ENCODE results near the gene LARGE1. TPM values are rescaled to one million over a fixed set of nuclear protein-coding genes. Genes with fewer than 3 reads are reported as not detected.

LARGE1 gene
- total RNA-seq, 4 donors from 2014 or later, result 18.7 to 82.1 (median 39.2) TPM

DNA sequence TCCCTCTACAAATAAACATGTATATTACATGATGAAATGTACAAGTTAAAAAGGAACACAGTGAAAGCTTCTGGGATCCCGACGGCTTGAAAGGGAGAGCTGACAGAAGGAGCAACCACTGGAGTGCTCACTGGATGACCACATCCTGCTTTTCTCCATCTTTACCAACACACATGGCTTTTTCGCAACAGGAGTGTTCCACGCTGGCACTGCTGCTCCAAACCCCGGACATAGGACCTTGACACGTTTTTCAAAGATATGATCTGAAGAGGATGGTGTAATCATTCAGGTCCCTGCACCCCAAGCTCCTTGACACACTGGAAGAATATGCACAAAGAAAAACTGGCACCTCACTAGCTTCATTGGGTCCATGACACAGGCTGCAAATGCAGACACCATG, 121.9 kb downstream of the LARGE1 start:
- DNase-seq, result no peak
- Histone ChIP-seq H3K9me3 (no peaks in the 10 kb centered on the region), H3K36me3 (no peaks in the 10 kb centered on the region), H3K27ac (no peak overlapping the region), H3K4me1 (peaks cover 0 to 3% of the 10 kb centered on the region in 2 donors), H3K27me3 (no peaks in the 10 kb centered on the region), H3K4me3 (no peak overlapping the region)
- no peak for TF ChIP-seq POLR2A (IDR thresholded peaks at IDR 0.05)
- TF ChIP-seq, protein P1, sequence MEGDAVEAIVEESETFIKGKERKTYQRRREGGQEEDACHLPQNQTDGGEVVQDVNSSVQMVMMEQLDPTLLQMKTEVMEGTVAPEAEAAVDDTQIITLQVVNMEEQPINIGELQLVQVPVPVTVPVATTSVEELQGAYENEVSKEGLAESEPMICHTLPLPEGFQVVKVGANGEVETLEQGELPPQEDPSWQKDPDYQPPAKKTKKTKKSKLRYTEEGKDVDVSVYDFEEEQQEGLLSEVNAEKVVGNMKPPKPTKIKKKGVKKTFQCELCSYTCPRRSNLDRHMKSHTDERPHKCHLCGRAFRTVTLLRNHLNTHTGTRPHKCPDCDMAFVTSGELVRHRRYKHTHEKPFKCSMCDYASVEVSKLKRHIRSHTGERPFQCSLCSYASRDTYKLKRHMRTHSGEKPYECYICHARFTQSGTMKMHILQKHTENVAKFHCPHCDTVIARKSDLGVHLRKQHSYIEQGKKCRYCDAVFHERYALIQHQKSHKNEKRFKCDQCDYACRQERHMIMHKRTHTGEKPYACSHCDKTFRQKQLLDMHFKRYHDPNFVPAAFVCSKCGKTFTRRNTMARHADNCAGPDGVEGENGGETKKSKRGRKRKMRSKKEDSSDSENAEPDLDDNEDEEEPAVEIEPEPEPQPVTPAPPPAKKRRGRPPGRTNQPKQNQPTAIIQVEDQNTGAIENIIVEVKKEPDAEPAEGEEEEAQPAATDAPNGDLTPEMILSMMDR (IDR thresholded peaks at IDR 0.05), result no peak
- intact Hi-C loops (cut with DNase I; ENCODE audit: low total_unique reads), result no loop called here

DNA sequence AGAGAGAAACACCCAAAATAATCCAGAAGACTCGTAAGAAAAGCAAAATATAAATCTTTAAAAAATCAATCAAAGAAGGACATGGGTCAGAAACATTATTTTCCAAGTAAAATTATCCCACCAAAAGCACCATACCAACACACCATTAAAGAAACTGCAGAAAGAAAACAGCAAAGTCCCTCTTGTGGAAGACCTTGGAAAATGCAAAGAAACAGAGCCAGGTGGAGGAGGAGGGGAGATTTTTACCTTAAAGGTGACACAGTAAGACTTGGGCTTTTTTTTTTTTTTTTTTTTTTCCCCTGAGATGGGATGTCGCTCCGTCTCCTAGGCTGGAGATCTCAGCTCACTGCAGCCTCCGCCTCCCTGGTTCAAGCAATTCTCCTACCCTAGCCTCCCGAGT, 123.8 kb downstream of the LARGE1 start:
- no peak for TF ChIP-seq POLR2A (IDR thresholded peaks at IDR 0.05)
- TF ChIP-seq, protein P1 (IDR thresholded peaks at IDR 0.05), result no peak
- DNase-seq, result no peak
- H3K4me1 ChIP-seq, result no peaks in the 10 kb centered on the region
- no peaks in the 10 kb centered on the region for H3K36me3 ChIP-seq
- no peaks in the 10 kb centered on the region for H3K27me3 ChIP-seq
- no peaks in the 10 kb centered on the region for H3K9me3 ChIP-seq
- H3K4me3 ChIP-seq, result no peak overlapping the region
- no peak overlapping the region for H3K27ac ChIP-seq
- intact Hi-C loops (cut with DNase I; ENCODE audit: low total_unique reads), result no loop called here

DNA sequence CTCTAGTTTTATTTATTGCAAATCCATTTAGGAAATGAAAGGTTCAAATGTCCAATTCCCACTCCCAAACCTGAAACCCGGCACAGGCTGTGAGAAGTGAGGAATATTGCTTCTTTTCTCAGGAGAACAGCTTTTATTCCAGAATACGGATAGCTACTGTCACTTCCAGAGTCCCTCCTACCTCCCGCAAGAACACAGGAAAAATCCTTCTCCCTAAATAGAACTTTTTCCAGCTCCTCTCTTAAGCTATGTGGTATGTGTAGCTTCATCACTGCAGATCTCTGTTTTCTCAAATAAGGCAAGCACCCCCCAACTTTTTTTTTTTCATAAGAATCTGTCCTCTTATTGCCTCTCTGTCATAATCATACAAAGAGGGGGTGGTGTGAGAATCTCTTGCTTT, 126.8 kb downstream of the LARGE1 start:
- TF ChIP-seq POLR2A (IDR thresholded peaks at IDR 0.05), result no peak
- TF ChIP-seq, protein P1 (IDR thresholded peaks at IDR 0.05), result no peak
- H3K4me3 ChIP-seq, result peak overlapping the region in 1 of 2 donors; percentile 10
- DNase-seq, result no peak
- no peaks in the 10 kb centered on the region for H3K27me3 ChIP-seq
- intact Hi-C loops (cut with DNase I; ENCODE audit: low total_unique reads), result no loop called here
- H3K36me3 ChIP-seq, result no peaks in the 10 kb centered on the region
- no peaks in the 10 kb centered on the region for H3K9me3 ChIP-seq
- peak overlapping the region; percentile 79 to 93 for H3K27ac ChIP-seq
- no peaks in the 10 kb centered on the region for H3K4me1 ChIP-seq

DNA sequence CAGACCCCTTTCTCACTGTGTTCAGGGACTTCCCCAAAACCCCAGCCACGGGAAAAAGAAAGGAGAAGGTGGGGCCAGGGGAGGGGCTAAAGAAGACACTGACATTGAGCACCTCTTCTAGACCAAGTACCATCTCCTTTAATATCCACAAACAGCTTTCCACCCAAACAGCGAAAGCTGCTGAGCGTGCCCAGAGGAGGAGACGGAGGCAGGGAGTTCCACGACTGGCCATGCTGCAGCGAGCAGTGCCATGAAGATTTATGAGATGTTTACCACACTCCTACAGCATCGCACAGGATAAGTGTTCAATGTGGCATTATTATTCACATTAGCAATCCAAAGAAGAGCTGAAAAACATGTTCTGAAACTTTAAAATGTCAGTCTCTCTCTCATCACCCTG, 127.4 kb downstream of the LARGE1 start:
- Histone ChIP-seq H3K4me1 (no peaks in the 10 kb centered on the region), H3K27ac (peak overlapping the region; percentile 79 to 93), H3K9me3 (no peaks in the 10 kb centered on the region), H3K27me3 (no peaks in the 10 kb centered on the region), H3K4me3 (peak overlapping the region; percentile 8 to 10), H3K36me3 (no peaks in the 10 kb centered on the region)
- TF ChIP-seq POLR2A (IDR thresholded peaks at IDR 0.05), result no peak
- TF ChIP-seq, protein P1 (IDR thresholded peaks at IDR 0.05), result no peak
- peak; percentile 25 to 55 for DNase-seq
- intact Hi-C loops (cut with DNase I; ENCODE audit: low total_unique reads), result no loop called here

DNA sequence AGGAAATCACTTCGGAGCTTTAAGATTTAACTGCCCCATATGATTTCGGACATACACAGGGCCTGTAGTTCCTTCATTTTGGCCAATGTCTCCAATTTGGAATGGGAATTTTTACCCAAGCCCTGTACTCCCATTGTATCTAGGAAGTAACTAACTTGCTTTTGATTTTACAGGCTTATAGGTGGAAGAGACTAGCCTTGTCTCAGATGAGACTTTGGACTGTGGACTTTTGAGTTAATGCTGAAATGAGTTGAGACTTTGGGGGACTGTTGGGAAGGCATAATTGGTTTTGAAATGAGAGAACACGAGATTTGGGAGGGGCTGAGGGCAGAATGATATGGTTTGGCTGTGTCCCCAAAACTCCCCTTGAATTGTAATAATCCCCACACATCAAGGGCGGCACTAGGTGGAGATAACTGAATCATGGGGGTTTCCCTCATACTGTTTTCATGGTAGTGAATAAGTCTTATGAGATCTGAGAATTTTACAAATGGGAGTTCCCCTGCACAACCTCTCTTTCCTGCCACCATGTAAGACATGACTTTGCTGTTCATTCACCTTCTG, 130.5 kb downstream of the LARGE1 start:
- TF ChIP-seq, protein P1 (IDR thresholded peaks at IDR 0.05), result no peak
- no peak overlapping the region for H3K27ac ChIP-seq
- no peak for DNase-seq
- H3K36me3 ChIP-seq, result no peaks in the 10 kb centered on the region
- H3K4me3 ChIP-seq, result no peak overlapping the region
- H3K27me3 ChIP-seq, result no peaks in the 10 kb centered on the region
- H3K4me1 ChIP-seq, result peaks cover 0 to 7% of the 10 kb centered on the region in 2 donors
- no peaks in the 10 kb centered on the region for H3K9me3 ChIP-seq
- intact Hi-C loops (cut with DNase I; ENCODE audit: low total_unique reads), result no loop called here

Data from uterus (tissue), 4 donors.